ENCODE data around the gene WFDC13. TPM values are rescaled to one million over a fixed set of nuclear protein-coding genes. Genes with fewer than 3 reads are reported as not detected.

Gene WFDC13
- total RNA-seq, 1 experiment from 2014 or later, result not detected

DNA sequence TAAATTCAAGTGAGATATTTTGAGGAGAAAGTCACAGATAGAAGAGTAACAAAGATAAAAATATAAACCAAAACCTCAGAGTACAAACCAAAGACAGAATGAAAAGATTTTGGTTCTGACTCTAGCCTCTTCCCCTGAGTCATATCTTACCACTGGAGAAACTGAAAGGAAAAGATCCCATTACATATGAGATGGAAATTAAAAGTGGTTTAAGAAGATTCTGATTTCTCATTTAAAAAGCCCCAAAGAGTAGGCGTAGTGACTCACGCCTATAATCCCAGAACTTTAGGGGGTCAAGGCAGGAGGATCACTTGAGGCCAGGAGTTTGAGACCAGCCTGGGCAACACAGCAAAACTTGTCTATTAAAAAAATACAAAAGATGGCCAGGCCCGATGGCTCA lies 50.9 kb downstream of the WFDC13 start (continued):
- TF ChIP-seq, protein P1, sequence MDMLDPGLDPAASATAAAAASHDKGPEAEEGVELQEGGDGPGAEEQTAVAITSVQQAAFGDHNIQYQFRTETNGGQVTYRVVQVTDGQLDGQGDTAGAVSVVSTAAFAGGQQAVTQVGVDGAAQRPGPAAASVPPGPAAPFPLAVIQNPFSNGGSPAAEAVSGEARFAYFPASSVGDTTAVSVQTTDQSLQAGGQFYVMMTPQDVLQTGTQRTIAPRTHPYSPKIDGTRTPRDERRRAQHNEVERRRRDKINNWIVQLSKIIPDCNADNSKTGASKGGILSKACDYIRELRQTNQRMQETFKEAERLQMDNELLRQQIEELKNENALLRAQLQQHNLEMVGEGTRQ (CRISPR knock-in tag; IDR thresholded peaks at IDR 0.05), result no peak
- TF ChIP-seq, protein P2, sequence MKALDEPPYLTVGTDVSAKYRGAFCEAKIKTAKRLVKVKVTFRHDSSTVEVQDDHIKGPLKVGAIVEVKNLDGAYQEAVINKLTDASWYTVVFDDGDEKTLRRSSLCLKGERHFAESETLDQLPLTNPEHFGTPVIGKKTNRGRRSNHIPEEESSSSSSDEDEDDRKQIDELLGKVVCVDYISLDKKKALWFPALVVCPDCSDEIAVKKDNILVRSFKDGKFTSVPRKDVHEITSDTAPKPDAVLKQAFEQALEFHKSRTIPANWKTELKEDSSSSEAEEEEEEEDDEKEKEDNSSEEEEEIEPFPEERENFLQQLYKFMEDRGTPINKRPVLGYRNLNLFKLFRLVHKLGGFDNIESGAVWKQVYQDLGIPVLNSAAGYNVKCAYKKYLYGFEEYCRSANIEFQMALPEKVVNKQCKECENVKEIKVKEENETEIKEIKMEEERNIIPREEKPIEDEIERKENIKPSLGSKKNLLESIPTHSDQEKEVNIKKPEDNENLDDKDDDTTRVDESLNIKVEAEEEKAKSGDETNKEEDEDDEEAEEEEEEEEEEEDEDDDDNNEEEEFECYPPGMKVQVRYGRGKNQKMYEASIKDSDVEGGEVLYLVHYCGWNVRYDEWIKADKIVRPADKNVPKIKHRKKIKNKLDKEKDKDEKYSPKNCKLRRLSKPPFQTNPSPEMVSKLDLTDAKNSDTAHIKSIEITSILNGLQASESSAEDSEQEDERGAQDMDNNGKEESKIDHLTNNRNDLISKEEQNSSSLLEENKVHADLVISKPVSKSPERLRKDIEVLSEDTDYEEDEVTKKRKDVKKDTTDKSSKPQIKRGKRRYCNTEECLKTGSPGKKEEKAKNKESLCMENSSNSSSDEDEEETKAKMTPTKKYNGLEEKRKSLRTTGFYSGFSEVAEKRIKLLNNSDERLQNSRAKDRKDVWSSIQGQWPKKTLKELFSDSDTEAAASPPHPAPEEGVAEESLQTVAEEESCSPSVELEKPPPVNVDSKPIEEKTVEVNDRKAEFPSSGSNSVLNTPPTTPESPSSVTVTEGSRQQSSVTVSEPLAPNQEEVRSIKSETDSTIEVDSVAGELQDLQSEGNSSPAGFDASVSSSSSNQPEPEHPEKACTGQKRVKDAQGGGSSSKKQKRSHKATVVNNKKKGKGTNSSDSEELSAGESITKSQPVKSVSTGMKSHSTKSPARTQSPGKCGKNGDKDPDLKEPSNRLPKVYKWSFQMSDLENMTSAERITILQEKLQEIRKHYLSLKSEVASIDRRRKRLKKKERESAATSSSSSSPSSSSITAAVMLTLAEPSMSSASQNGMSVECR (CRISPR knock-in tag; IDR thresholded peaks at IDR 0.05; ENCODE audit: borderline replicate concordance), result no peak
- TF ChIP-seq, protein P3, sequence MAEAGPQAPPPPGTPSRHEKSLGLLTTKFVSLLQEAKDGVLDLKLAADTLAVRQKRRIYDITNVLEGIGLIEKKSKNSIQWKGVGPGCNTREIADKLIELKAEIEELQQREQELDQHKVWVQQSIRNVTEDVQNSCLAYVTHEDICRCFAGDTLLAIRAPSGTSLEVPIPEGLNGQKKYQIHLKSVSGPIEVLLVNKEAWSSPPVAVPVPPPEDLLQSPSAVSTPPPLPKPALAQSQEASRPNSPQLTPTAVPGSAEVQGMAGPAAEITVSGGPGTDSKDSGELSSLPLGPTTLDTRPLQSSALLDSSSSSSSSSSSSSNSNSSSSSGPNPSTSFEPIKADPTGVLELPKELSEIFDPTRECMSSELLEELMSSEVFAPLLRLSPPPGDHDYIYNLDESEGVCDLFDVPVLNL (CRISPR knock-in tag; IDR thresholded peaks at IDR 0.05; ENCODE audit: borderline replicate concordance, low read depth), result no peak
- TF ChIP-seq, protein P4, sequence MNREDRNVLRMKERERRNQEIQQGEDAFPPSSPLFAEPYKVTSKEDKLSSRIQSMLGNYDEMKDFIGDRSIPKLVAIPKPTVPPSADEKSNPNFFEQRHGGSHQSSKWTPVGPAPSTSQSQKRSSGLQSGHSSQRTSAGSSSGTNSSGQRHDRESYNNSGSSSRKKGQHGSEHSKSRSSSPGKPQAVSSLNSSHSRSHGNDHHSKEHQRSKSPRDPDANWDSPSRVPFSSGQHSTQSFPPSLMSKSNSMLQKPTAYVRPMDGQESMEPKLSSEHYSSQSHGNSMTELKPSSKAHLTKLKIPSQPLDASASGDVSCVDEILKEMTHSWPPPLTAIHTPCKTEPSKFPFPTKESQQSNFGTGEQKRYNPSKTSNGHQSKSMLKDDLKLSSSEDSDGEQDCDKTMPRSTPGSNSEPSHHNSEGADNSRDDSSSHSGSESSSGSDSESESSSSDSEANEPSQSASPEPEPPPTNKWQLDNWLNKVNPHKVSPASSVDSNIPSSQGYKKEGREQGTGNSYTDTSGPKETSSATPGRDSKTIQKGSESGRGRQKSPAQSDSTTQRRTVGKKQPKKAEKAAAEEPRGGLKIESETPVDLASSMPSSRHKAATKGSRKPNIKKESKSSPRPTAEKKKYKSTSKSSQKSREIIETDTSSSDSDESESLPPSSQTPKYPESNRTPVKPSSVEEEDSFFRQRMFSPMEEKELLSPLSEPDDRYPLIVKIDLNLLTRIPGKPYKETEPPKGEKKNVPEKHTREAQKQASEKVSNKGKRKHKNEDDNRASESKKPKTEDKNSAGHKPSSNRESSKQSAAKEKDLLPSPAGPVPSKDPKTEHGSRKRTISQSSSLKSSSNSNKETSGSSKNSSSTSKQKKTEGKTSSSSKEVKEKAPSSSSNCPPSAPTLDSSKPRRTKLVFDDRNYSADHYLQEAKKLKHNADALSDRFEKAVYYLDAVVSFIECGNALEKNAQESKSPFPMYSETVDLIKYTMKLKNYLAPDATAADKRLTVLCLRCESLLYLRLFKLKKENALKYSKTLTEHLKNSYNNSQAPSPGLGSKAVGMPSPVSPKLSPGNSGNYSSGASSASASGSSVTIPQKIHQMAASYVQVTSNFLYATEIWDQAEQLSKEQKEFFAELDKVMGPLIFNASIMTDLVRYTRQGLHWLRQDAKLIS (CRISPR knock-in tag; IDR thresholded peaks at IDR 0.05; ENCODE audit: borderline replicate concordance), result no peak
- TF ChIP-seq, protein P5, sequence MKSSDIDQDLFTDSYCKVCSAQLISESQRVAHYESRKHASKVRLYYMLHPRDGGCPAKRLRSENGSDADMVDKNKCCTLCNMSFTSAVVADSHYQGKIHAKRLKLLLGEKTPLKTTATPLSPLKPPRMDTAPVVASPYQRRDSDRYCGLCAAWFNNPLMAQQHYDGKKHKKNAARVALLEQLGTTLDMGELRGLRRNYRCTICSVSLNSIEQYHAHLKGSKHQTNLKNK (CRISPR knock-in tag; IDR thresholded peaks at IDR 0.05), result no peak

DNA sequence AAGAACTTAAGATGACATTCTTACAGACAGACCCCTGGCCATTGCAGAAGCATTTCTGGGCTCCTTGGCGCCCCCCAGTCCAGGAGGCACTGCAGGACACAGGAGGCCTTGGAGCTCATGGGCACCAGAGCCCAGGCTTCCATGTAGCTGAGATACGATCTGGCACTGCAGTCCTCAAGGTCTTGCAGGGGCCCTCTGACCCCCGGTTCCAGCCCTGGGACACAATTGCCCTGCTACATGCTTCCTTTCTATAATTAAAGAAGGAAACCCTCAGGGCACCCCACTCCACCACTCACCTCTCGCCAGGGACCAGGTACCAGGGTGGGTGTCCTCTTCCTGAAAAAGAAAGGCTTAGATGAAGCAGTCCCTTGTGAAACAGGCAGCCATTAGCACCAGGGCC lies 56.3 kb downstream of the WFDC13 start:
- peaks cover 18% of the 10 kb centered on the region for H3K27me3 Mint-ChIP-seq (ENCODE audit: low read depth)
- peaks cover 60% of the 10 kb centered on the region for H3K9me3 Mint-ChIP-seq
- no peaks in the 10 kb centered on the region for H3K4me1 Mint-ChIP-seq
- DNase-seq (ENCODE audit: low spot score), result no peak
- CTCF ChIA-PET, result no interaction called here
- no peak overlapping the region for H3K4me3 Mint-ChIP-seq
- H3K36me3 Mint-ChIP-seq, result peaks cover 36% of the 10 kb centered on the region
- POLR2A ChIA-PET, result no interaction called here
- ATAC-seq, result no peak
- H3K27ac Mint-ChIP-seq, result no peak overlapping the region
- TF ChIP-seq TEAD1 (CRISPR knock-in tag; IDR thresholded peaks at IDR 0.05), result no peak
- no peak for TF ChIP-seq NR2C2 (CRISPR knock-in tag; IDR thresholded peaks at IDR 0.05)
- no peak for TF ChIP-seq ELF4 (CRISPR knock-in tag; IDR thresholded peaks at IDR 0.05; ENCODE audit: low read depth)
- no peak for TF ChIP-seq TCF7 (CRISPR knock-in tag; IDR thresholded peaks at IDR 0.05; ENCODE audit: low read depth)
- TF ChIP-seq, protein P6, sequence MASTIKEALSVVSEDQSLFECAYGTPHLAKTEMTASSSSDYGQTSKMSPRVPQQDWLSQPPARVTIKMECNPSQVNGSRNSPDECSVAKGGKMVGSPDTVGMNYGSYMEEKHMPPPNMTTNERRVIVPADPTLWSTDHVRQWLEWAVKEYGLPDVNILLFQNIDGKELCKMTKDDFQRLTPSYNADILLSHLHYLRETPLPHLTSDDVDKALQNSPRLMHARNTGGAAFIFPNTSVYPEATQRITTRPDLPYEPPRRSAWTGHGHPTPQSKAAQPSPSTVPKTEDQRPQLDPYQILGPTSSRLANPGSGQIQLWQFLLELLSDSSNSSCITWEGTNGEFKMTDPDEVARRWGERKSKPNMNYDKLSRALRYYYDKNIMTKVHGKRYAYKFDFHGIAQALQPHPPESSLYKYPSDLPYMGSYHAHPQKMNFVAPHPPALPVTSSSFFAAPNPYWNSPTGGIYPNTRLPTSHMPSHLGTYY (CRISPR knock-in tag; IDR thresholded peaks at IDR 0.05), result no peak
- no peak for TF ChIP-seq ZNF416 (CRISPR knock-in tag; IDR thresholded peaks at IDR 0.05)
- TF ChIP-seq, protein P7, sequence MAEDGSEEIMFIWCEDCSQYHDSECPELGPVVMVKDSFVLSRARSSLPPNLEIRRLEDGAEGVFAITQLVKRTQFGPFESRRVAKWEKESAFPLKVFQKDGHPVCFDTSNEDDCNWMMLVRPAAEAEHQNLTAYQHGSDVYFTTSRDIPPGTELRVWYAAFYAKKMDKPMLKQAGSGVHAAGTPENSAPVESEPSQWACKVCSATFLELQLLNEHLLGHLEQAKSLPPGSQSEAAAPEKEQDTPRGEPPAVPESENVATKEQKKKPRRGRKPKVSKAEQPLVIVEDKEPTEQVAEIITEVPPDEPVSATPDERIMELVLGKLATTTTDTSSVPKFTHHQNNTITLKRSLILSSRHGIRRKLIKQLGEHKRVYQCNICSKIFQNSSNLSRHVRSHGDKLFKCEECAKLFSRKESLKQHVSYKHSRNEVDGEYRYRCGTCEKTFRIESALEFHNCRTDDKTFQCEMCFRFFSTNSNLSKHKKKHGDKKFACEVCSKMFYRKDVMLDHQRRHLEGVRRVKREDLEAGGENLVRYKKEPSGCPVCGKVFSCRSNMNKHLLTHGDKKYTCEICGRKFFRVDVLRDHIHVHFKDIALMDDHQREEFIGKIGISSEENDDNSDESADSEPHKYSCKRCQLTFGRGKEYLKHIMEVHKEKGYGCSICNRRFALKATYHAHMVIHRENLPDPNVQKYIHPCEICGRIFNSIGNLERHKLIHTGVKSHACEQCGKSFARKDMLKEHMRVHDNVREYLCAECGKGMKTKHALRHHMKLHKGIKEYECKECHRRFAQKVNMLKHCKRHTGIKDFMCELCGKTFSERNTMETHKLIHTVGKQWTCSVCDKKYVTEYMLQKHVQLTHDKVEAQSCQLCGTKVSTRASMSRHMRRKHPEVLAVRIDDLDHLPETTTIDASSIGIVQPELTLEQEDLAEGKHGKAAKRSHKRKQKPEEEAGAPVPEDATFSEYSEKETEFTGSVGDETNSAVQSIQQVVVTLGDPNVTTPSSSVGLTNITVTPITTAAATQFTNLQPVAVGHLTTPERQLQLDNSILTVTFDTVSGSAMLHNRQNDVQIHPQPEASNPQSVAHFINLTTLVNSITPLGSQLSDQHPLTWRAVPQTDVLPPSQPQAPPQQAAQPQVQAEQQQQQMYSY (CRISPR knock-in tag; IDR thresholded peaks at IDR 0.05), result no peak
- no peak for TF ChIP-seq ETV6 (CRISPR knock-in tag; IDR thresholded peaks at IDR 0.05)
- no peak for TF ChIP-seq CREM (CRISPR knock-in tag; IDR thresholded peaks at IDR 0.05)
- no peak for TF ChIP-seq ZNF423 (CRISPR knock-in tag; IDR thresholded peaks at IDR 0.05)
- TF ChIP-seq, protein P8, sequence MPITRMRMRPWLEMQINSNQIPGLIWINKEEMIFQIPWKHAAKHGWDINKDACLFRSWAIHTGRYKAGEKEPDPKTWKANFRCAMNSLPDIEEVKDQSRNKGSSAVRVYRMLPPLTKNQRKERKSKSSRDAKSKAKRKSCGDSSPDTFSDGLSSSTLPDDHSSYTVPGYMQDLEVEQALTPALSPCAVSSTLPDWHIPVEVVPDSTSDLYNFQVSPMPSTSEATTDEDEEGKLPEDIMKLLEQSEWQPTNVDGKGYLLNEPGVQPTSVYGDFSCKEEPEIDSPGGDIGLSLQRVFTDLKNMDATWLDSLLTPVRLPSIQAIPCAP (CRISPR knock-in tag; IDR thresholded peaks at IDR 0.05), result no peak
- TF ChIP-seq SMAD4 (CRISPR knock-in tag; IDR thresholded peaks at IDR 0.05), result no peak
- TF ChIP-seq GRHL2 (CRISPR knock-in tag; IDR thresholded peaks at IDR 0.05; ENCODE audit: insufficient replicate concordance, severe bottlenecking), result no peak
- no peak for TF ChIP-seq NFYB (CRISPR knock-in tag; conservative IDR thresholded peaks at IDR 0.05; ENCODE audit: low read depth)

All from WTC11 (cell line).